ENCODE data around the gene ONECUT1.

DNA sequence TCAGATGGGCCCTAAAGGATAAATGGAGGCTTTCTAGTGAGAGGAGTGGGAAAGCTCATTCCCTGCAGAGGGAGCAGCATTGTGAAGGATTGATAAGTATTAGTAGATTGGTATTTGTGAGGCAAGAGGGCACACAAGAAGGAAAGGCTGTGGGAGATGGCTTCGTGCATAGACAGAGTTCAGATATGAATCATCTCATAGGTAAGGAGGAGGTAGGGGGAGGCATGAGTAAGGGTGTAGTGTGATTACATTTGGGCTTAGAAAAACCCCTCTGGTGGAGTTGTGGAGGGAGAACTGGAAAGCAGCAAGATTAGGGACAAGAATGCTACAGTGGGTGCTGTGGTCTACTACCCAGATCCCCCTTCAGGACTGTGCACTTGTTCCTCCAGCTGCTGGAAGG lies 29.6 kb downstream of the ONECUT1 start:
- TF ChIP-seq, protein P1, sequence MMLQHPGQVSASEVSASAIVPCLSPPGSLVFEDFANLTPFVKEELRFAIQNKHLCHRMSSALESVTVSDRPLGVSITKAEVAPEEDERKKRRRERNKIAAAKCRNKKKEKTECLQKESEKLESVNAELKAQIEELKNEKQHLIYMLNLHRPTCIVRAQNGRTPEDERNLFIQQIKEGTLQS (CRISPR knock-in tag; conservative IDR thresholded peaks at IDR 0.05) = no peak
- TF ChIP-seq TP53 (CRISPR knock-in tag; IDR thresholded peaks at IDR 0.05) (no peak), ZNF317 (CRISPR knock-in tag; IDR thresholded peaks at IDR 0.05; ENCODE audit: borderline replicate concordance, low read depth) (no peak), CREB1 (CRISPR knock-in tag; IDR thresholded peaks at IDR 0.05) (no peak)
- TF ChIP-seq, protein P2, sequence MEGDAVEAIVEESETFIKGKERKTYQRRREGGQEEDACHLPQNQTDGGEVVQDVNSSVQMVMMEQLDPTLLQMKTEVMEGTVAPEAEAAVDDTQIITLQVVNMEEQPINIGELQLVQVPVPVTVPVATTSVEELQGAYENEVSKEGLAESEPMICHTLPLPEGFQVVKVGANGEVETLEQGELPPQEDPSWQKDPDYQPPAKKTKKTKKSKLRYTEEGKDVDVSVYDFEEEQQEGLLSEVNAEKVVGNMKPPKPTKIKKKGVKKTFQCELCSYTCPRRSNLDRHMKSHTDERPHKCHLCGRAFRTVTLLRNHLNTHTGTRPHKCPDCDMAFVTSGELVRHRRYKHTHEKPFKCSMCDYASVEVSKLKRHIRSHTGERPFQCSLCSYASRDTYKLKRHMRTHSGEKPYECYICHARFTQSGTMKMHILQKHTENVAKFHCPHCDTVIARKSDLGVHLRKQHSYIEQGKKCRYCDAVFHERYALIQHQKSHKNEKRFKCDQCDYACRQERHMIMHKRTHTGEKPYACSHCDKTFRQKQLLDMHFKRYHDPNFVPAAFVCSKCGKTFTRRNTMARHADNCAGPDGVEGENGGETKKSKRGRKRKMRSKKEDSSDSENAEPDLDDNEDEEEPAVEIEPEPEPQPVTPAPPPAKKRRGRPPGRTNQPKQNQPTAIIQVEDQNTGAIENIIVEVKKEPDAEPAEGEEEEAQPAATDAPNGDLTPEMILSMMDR (IDR thresholded peaks at IDR 0.05) = no peak
